ENCODE measurements around the gene ENDOD1. TPM values are rescaled to one million over a fixed set of nuclear protein-coding genes. Genes with fewer than 3 reads are reported as not detected.
A peak's percentile ranks its signal among the peaks of the same experiment; 100 is the strongest.

The ENDOD1 gene, protein sequence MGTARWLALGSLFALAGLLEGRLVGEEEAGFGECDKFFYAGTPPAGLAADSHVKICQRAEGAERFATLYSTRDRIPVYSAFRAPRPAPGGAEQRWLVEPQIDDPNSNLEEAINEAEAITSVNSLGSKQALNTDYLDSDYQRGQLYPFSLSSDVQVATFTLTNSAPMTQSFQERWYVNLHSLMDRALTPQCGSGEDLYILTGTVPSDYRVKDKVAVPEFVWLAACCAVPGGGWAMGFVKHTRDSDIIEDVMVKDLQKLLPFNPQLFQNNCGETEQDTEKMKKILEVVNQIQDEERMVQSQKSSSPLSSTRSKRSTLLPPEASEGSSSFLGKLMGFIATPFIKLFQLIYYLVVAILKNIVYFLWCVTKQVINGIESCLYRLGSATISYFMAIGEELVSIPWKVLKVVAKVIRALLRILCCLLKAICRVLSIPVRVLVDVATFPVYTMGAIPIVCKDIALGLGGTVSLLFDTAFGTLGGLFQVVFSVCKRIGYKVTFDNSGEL
- total RNA-seq (2021; ENCODE audit: unreplicated experiment) (28.2 TPM), Bru-seq, nascent RNA (percentile 57 among the genes with signal in this experiment), BruChase-seq, experiment 1, labeled RNA remaining after a 2-hour chase (percentile 63 among the genes with signal in this experiment), BruChase-seq, experiment 2, labeled RNA remaining after a 6-hour chase (percentile 79 among the genes with signal in this experiment)
- polyA plus RNA-seq (2012; ENCODE audit: insufficient read length), result 14.2 TPM
- long read RNA-seq, full-length matches to known transcripts, result 58 of 81 reads
- long read RNA-seq, partial matches to known transcripts, result 23 of 81 reads
- long read RNA-seq, other reads (novel, unspliced or antisense), result 0 of 81 reads

DNA sequence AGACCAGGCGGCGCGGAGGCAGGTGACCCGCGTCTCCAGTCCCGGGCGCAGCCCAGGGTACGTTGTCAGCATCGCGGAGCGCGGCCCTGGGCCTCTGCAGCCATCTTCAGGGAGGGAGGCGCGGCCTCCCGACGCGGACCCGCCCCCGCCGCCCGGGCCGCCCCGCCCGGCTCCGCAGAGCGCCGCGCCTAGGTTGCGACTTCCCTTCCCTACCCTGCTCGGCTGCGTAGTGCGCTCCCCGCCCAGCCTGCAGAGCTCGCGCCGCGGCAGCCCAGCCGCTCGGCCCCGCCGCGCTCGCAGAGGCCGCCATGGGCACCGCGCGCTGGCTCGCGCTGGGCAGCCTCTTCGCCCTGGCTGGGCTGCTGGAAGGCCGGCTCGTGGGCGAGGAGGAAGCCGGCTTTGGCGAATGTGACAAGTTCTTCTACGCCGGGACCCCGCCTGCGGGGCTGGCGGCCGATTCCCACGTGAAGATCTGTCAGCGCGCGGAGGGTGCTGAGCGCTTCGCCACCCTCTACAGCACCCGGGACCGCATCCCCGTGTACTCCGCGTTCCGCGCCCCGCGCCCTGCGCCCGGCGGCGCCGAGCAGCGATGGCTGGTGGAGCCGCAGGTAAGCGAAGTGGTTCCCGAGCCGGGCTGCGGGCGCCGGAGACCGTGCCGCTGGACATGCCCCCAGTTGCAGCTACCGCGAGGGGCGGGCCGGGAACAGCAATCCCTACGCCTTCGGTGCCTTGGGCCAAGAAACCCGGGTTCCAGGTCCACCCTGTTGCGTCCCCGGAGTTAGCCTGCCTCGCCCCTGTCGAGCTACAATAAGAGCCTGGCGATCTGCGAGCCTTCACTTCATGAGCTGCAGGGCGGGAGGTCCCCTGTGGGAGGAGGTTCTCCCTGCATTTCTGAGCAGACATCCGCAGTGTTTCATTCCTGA lies at the start of gene ENDOD1:
Gene ENDOD1, plus strand, starts transcription at position 227 of the 923 bp plus-strand sequence. Its CDS starts 82 bp downstream, at position 309.
- Histone ChIP-seq H3K27ac (ENCODE audit: low read length) (peak within 1 kb of the TSS; percentile 52), H3K4me1 (ENCODE audit: control insufficient read depth, insufficient read depth, low read length) (peaks cover 22% of the 10 kb centered on the region), H3K4me3 (ENCODE audit: low read depth in 2 of 2, low read length in 2 of 2) (peak within 1 kb of the TSS; percentile 64 to 78), H3K9me3 (ENCODE audit: control insufficient read depth, insufficient read depth, low read depth, low read length) (no peaks in the 10 kb centered on the region), H3K36me3 (ENCODE audit: control insufficient read depth, insufficient read depth, low read length) (no peaks in the 10 kb centered on the region), H3K27me3 (ENCODE audit: control insufficient read depth, insufficient read depth, low read length) (no peaks in the 10 kb centered on the region)
- DNase-seq (ENCODE audit: low read depth, low spot score), result no peak
- intact Hi-C loops (cut with micrococcal nuclease; ENCODE audit: unreplicated experiment), result no loop called here
- TF ChIP-seq TCF7L2 (IDR thresholded peaks at IDR 0.05; ENCODE audit: low read depth, low read length) (no peak), CTCF (IDR thresholded peaks at IDR 0.05) (0 out of 2 replicates have a peak, but pooled peaks have one; percentile 14), SIN3A (IDR thresholded peaks at IDR 0.05; ENCODE audit: borderline replicate concordance, insufficient read depth, low read depth, low read length) (peak; percentile 34; the same call in 1 of the 2 replicates), REST (IDR thresholded peaks at IDR 0.05; ENCODE audit: insufficient read depth in 1 of 2, low read depth in 2 of 2, low read length in 1 of 2) (0 out of 4 replicates have a peak, but pooled peaks of 1 of the 2 experiments have one; percentile 6), POLR2AphosphoS5 (IDR thresholded peaks at IDR 0.05; ENCODE audit: low read depth, low read length) (peak; percentile 58; the same call in 1 of the 2 replicates)
- POLR2A ChIA-PET, result interaction anchor here (0.7 to 1.3 kb wide), 3 partner anchors 15 to 23 kb away, joined by 3 read pairs; partner anchors contain the start of gene SRSF8
- ATAC-seq, result peak; percentile 98
- in situ Hi-C loops (cut with HindIII; ENCODE audit: low pct_unique_long_range_greater_than_20kb, low sequenced_read_pairs), result no loop called here
- no TSS peak for BruUV-seq (replicated peaks)
- CTCF ChIA-PET, result interaction anchor here (0.9 kb wide), 1 partner anchor 18 kb away, joined by 4 read pairs; no protein-coding TSS in a partner anchor

- no peaks in the 10 kb centered on the region for H3K36me3 ChIP-seq (ENCODE audit: control insufficient read depth, insufficient read depth, low read length)
- ATAC-seq (no peak), DNase-seq (ENCODE audit: low read depth, low spot score) (no peak)
- in situ Hi-C loops (cut with HindIII; ENCODE audit: low pct_unique_long_range_greater_than_20kb, low sequenced_read_pairs) (no loop called here), intact Hi-C loops (cut with micrococcal nuclease; ENCODE audit: unreplicated experiment) (no loop called here)
- CTCF ChIA-PET, result no interaction called here
- H3K4me1 ChIP-seq (ENCODE audit: control insufficient read depth, insufficient read depth, low read length), result no peaks in the 10 kb centered on the region
- H3K4me3 ChIP-seq (ENCODE audit: low read depth in 2 of 2, low read length in 2 of 2), result no peak overlapping the region
- peaks cover 27% of the 10 kb centered on the region for H3K27me3 ChIP-seq (ENCODE audit: control insufficient read depth, insufficient read depth, low read length)
- H3K9me3 ChIP-seq (ENCODE audit: control insufficient read depth, insufficient read depth, low read depth, low read length), result no peaks in the 10 kb centered on the region
- POLR2A ChIA-PET, result no interaction called here
- H3K27ac ChIP-seq (ENCODE audit: low read length), result no peak overlapping the region
- no peak for TF ChIP-seq SIN3A (IDR thresholded peaks at IDR 0.05; ENCODE audit: borderline replicate concordance, insufficient read depth, low read depth, low read length)
- no peak for TF ChIP-seq CTCF (IDR thresholded peaks at IDR 0.05)
- no peak for TF ChIP-seq TCF7L2 (IDR thresholded peaks at IDR 0.05; ENCODE audit: low read depth, low read length)
- no TSS peak for BruUV-seq (replicated peaks)
These were observed 47.4 kb upstream of the ENDOD1 start for GRCh38 chr11:95042239-95042638.
